ENCODE data around the gene OOEP.

The OOEP gene

DNA sequence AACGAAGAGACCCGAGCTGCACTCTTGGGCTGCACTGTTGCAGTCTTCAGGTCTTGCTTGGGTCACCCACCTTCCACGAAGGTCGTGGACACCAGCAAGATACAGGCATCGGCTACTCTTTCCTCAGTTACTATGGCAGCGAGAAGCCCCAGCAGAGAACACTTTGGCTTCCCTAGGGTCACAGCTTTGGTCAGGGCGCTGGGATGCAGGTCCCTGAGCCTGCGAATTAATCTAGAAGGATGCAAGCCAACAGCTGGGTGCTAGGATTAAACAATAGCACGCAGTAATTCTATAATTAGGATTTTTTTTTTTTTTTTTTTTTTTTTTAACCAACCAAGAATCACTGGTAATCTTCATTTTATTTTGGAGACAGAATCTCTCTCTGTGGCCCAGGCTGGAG is 5.1 kb downstream of the OOEP start:
- DNase-seq (ENCODE audit: low read depth in 2 of 2), result no peak

DNA sequence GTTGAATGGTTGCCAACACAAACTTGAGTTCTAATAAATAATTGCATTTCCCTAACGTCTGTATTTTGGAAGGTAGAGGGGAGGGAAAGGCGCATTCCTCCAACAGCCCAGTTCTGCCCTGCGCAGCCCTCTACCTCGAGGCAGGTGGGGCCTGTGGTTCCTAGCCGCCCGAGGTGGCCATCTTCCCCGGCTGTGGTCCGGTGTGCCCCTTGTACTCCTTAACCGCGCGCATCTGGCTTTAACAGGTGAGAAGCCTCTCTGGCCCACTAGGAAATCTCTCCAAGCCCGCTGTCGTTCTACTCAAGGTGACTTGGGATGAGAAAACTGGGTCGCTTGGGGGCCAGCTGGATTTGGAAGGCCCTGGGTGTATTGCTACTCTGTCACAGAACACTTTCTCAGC is 5.6 kb downstream of the OOEP start:
- no peak for DNase-seq (ENCODE audit: low read depth in 2 of 2)

DNA sequence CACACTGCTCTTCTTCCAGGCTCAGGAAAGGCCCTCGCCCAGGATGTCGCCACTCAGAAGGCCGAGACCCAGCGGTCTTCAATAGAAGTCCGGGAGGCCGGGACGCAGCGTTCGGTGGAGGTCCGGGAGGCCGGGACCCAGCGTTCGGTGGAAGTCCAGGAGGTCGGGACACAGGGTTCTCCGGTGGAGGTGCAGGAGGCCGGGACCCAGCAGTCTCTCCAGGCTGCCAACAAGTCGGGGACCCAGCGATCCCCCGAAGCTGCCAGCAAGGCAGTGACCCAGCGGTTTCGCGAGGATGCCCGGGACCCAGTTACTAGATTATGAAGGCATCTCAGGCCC is 6.2 kb downstream of the OOEP start:
- DNase-seq (ENCODE audit: low read depth in 2 of 2), result no peak

DNA sequence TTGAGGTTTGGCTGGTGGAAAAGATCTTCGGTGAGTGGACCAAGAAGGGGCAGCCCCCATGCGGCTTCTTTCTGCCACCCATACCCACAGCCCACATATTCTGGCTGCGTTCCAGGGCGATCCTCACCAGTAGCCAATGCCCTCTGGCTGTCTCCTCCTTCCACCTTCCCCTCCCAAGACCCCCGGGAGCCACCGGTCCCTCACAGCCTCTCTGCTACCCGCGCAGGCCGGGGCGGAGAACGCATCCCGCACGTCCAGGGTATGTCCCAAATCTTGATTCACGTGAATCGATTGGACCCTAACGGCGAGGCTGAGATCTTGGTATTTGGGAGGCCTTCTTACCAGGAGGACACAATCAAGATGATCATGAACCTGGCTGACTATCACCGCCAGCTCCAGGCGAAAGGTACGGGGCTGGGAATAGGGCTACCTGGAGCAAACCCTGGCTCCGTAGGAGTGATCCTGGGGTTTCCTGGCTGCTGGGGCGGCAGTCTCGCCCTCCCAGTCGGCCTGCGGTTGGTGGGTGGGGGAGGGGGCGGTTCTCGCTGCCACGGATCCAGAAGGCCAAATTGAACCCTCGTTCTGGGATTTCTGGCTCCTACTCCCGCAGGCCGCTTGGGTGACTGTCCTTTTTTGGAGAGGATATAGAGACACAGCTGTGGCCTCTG is 6.7 kb downstream of the OOEP start:
- DNase-seq (ENCODE audit: low read depth in 2 of 2), result no peak

DNA sequence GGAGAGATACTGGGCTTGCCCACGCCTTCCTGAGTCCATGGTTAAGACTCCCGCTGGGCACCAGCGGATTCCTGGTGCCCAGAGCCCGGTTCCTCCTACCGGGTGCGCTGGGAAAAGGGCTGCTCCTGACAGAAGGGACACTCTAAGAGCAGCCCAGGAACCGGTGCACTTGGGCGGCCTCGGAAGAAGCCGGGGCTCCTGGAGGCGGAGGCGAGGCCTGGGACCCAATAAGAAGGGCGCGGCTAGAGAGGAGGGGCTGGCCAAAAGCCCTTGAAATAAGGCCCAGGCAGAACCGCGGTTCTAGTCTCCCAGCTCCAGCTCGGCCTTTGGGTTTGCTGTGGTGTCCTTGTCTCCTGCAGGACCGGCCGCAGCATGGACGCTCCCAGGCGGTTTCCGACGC is 7.3 kb downstream of the OOEP start, which contains the start of gene KHDC3L:
Gene KHDC3L, plus strand, starts transcription at position 301 of the 400 bp plus-strand sequence. Its CDS starts 72 bp downstream, at position 373.
- DNase-seq (ENCODE audit: low read depth in 2 of 2), result no peak

DNA sequence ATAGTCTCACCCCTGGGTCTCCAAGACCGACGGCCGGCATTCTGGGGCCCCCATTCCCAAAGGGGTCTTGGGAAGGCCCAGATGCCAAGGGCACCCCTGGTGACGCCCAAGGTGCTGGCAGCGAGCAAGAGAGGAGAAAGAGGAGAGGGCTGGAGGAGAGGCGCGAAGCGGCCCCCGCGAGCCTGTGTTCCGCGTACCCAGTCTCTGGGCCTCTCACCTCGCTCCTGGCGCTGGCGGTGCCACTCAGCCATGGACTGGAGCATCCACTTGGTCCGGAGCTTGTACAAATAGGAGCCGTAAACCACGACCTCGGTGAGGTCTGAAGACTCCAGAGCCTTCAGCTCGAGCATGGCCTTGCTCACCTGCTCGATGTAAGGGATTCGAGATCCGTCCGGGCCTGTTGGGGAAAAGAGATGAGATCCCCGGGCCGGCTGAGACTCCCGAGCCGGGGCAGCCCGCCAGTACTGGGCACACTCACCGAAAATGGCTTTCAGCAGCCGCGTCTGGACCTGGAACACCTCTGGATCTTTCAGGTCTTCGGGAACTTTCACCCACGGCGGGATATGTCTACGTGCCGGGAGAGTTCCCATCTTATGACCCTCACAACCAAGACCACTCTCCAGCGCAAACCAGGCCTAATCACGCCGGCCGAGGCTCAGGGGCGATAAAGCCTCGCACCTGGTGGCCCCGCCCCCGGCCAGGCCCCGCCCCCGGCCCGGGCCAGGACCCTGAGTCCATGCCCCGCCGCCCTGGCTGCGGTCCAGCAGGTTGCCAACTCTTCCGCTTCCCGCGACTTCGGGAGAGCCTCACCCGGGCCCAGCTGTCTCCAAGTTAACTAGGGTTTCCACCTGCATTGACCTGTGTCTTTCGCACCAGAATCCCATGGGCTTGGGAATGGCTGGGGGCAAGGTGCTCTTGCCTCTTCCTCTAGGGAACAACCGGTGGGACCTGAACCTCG is 15.8 kb downstream of the OOEP start, which contains the start of gene DPPA5:
Gene DPPA5, minus strand, starts transcription at position 641 of the 958 bp plus-strand sequence. Its CDS starts 51 bp downstream, at position 590.
- DNase-seq (ENCODE audit: low read depth in 2 of 2), result no peak

DNA sequence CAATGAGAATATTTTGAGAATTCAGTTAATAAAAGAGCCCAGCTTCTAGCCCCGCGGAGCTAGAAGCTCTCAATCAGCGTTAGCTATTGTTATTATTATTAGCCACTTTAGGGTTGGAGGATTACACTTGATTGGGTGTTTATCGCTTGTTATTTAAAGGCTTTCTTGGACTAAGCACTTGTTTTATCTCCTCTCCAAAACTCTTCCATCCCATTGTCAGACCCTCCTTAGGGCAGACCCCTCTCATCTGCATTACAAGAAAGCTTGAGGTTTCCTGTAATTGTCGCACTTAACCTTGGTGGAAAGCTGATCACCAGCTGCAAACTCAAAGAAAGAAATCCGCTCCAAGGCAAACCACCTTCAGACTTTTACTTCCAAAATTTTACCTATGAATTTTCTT is 20.4 kb downstream of the OOEP start:
- no peak for DNase-seq (ENCODE audit: low read depth in 2 of 2)

DNA sequence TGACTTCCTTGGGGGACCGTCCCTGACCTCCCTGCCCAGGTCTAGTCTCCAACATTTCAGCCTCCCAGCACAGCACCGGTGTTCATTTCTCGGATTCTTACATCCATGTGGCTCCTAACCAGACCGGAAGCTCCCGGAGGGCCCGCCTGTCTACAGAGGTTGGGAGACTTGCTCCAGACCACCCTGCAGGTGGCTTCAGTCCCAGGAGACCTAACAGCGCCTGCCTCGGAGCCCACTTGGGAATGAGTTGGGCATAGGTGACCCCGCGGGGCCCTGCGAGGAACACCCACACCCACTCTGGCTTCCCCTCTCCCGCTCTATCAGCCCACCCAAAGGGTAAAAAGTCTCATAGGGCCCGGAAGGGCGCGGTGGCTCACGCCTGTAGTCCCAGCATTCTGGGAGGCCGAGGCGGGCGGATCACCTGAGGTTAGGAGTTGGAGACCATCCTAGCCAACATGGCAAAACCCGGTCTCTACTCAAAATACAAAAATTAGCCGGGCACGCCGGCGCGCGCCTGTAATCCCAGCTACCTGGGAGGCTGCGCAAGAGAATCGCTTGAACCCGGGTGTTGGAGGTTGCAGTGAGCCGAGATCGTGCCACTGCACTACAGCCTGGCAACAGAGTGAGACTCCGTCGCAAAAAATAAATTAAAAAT is 21.0 kb downstream of the OOEP start:
- DNase-seq (ENCODE audit: low read depth in 2 of 2), result no peak

DNA sequence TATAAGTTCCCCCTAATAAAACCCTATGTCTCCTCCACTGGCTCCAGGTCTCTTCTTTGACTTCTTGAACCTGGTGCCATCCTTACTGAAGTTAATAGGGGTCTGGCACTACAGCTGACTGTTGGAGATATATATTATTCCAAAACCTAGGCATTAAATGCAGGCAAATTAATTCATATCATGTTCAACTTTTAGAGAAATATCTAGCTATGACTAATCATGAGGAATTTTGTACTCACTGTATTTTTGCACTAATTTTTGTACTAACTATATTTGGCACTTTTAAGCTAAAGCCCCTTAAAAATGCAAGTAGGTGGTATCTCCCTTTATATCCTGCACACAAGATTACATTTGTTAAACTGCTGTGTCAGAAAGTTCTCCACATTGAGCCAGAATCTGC is 26.5 kb downstream of the OOEP start:
- no peak for DNase-seq (ENCODE audit: low read depth in 2 of 2)

DNA sequence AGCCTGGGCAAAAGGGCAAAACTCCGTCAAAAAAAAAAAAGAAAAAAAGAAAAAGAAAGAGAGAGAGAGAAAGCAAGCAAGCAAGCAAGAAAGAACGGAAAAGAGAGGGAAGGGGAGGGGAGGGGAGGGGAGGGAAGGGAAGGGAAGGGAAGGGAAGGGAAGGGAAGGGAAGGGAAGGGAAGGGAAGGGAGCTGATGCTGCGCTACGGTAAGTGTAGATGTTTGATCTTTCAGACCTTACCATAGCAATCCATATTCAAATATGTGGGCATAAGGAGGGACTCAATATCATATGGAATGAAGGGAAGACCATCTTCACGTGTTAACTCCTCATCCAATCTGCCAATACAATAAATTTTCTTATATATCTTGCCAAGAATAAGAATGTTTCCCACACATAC is 27.5 kb downstream of the OOEP start:
- no peak for DNase-seq (ENCODE audit: low read depth in 2 of 2)

DNA sequence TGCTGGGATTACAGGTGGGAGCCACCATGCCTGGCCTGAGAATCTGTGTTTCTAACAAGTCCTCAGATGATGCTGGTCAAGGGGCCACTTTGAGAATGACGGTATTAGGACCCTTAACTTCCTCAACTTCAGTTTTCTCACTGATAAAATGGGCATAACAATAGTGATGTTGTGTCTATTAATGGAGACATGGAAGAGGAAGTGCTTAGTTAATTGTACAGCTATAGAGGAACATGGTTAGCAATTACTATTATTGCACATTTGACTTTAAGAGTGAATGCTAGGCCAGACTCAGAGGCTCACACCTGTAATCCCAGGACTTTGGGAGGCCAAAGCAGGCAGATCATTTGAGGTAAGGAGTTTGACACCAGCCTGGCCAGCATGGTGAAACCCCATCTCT is 28.4 kb downstream of the OOEP start:
- DNase-seq (ENCODE audit: low read depth in 2 of 2), result no peak

DNA sequence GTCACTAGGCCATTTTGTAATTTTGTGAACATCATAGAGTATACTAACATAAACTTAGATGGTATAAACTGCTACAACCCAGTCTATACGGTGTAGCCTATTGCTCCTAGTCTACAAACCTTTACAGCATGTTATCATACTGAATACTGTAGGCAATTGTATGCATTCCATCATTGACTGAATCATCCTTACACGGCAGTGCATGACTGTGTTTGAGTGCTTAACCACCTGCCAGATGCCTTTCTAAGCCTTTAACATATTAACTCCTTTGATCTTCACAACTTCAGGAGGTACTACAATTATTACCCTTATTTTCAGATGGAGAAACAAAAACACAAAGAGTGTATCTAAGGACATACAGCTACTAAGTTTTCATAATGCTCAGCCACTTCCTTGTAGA is 29.6 kb downstream of the OOEP start:
- no peak for DNase-seq (ENCODE audit: low read depth in 2 of 2)

DNA sequence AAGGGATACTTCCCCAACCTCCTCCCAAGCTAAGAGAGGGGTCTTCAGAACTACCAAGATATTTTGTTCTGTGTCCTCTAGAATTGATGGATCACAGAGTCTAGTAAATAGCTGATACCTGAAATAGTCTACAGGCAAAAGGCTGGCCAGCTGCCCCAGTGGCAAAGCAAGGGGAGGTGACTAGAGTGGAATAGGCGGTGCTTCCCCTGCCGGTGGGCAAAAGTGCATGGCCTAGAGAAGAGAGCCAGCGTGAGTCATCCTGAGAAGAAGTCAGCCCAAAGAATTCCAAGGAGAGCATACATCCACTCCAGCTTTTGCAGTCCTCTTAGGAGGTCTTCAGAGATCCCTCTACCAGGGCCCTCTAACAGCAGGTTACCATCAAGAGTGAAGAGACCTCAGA is 30.4 kb downstream of the OOEP start:
- no peak for DNase-seq (ENCODE audit: low read depth in 2 of 2)

DNA sequence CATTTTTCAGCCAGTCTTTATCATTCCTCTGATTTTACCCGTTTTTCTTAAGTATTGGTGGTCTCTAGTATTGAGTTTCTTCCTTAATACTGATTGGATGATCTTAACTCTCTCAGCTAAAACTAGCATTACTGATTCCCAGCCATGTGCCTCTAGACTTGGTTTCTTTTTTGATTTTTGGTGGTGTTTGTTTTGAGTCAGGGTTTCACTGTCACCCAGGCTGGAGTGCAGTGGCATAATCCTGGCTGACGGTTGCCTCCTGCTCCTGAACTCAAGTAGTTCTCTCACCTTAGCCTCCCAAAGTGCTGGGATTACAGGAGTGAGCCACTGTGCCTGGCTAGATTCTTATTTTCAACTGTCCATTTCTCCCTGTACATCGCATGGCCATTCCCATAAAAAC is 40.5 kb downstream of the OOEP start:
- no peak for DNase-seq (ENCODE audit: low read depth in 2 of 2)

DNA sequence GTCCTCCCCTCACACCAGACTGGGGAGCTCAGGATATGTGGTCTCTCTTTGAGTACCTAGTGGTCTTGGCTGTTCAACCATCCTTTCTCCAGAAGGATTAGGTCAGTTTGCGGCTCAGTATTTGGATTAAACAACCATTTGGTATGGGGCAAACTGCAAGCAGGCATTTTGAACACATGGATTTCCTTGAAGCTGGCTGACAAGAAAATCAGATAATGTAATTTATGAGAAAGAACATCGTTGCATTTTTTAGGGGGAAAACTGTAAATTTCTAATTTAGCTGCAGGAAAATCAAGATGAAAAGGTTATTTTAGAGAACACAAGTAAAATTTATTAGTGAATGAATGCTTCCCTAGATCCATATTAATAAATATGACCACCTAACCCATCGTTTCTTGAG is 40.9 kb downstream of the OOEP start:
- no peak for DNase-seq (ENCODE audit: low read depth in 2 of 2)

DNA sequence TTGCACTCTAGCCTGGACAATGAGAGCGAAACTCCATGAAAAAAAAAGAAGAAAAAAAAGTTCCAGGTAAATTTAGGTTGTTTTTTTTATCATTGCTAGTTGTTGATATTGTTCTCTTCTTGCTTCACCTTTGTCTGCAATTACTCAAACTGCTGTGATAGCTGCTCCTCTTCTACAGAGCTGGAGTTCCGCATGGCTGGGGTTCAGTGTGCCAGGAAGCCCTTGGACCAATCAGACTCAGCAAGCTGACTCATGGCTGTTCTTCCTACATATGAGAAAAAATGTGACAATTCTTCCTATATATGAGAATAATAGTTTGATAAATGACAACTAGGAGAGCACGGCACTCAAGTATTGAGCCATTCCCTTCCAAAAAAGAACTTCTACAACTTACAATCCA is 44.0 kb downstream of the OOEP start:
- DNase-seq (ENCODE audit: low read depth in 2 of 2), result no peak

DNA sequence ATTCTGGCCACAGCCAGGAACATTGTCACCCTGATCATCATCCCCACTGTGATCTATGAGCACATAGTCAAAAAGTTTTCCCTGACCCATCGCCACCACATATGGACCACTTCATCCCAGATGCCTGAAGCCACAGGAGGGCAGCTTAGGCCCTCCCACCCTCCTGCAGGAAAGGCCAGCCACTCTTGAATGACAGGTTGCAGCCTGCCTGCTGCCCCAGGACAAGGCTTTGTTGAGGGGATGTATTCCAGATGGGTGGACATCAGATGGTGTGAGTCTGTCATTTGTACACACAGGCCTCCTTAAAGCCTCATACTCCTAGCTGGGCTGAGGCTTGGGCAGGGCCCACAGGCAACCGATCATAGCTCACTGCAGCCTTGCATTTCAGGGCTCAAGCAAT is 46.4 kb downstream of the OOEP start:
- DNase-seq (ENCODE audit: low read depth in 2 of 2), result no peak

Data from fibroblast of skin of left quadriceps (primary cell).